ENCODE measurements around the gene HOXB1.

Gene HOXB1

GRCh38 chr17:48567646-48568354 lies 37.0 kb upstream of the HOXB1 start:
- in situ Hi-C loops (cut with MboI; ENCODE audit: low sequenced_read_pairs) = no loop called here

DNA sequence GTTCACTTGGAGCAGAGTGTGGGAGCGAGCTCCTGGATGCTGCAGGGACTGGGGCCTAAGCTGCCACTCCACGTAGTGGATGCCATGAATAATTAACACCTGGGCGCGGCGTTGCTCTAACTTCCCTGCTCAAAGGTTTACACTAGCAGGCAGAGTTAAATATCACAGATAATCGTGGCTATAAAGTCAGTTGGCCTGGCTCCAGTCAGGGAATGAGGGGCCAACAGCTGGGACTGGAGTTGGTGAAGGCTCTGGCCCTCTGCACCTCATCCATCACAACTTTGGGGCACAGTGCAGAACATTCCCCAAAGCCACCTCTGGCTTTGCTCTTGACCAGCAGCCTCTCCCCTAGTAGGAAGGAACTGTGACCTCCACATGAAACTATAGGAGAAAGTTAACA lies 36.4 kb upstream of the HOXB1 start:
- in situ Hi-C loops (cut with MboI; ENCODE audit: low sequenced_read_pairs) = no loop called here

DNA sequence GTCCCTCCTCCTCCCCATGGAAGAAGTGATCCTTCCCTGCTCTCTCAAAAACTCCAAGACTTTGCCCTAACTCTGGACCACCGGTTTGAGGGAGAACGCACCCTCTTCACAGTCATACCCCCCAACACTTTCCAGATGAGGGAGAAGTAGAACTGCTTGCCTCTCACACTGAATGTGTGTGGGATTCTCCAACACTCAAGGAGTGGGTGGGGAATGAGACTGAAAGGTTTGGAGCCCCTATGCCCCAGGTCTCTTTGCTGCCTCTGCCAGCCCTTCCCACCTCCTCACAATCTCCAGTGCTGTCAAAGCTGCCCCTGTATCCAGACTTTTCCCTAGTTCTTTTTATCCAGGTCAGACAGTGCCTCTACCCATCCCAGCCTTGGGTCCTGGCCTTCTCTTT lies 35.9 kb upstream of the HOXB1 start:
- in situ Hi-C loops (cut with MboI; ENCODE audit: low sequenced_read_pairs) = no loop called here

DNA sequence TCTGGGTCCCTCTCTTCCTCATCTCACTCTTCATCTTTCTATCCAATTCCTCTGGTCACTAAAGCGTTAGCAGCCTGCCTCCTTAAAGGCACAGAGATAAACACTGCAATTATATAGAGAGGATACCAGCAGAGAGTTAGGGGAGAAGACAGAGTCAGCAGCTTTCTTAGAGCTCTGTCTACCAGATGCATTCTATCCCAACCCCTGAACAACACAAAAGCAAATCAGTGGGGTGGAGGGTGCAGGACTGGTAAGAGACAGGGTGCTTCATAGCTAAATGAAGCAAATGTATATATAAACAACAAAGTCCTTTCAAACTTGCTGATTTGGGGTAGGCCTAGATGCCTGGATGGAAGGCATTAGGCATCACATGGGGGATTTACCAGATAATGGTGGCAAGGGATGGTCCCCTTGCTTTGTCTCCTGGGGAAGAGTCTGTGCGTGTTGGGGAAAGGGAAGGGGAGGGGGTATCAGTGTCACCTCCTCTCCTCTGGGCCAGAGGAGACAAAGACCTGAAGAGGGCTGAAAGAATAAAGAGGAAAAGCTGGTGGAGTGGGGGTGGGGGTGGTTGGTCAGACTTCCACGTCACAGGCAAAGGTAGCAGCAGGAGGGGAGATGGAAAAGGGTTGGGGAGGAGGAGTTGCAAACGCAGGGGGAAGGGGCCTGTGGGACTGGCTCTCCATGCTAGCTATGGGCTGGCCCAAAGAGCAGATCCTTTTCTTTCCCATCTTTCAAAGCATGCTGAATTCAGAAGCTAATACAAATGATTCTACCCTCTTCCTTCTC lies 35.3 kb upstream of the HOXB1 start:
- in situ Hi-C loops (cut with MboI; ENCODE audit: low sequenced_read_pairs) = no loop called here

DNA sequence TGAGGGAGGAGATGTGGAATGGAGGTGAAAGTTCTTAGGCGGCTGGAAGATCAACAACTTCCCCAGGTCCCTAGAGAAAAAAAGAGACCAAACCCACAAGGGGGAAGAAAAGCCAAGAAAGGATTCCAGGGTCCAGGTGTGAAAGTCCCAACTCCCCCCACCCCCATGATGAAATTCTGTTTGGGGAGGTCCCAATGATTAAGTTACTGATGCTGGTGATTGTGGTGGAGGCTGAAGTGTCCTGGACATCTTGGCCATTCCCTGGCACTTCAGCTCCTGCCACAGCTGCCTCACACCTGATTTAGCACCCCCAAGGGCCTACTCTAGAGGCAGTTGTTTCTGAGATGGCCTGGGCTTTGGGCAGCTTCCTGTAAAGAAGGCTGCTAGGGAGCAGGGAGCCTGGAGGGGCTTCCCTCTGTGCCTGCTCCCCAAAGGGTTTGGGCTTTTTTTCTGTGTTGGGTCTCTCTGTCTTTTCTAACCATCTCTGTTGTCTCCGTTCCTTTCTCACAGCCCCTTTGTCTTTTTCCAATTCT lies 34.3 kb upstream of the HOXB1 start:
- in situ Hi-C loops (cut with MboI; ENCODE audit: low sequenced_read_pairs) = no loop called here

- in situ Hi-C loops (cut with MboI; ENCODE audit: low sequenced_read_pairs) = no loop called here
Observed at GRCh38 chr17:48564188-48565021, 33.6 kb upstream of the HOXB1 start.

GRCh38 chr17:48563867-48564187 lies 33.0 kb upstream of the HOXB1 start:
- in situ Hi-C loops (cut with MboI; ENCODE audit: low sequenced_read_pairs) = no loop called here

- in situ Hi-C loops (cut with MboI; ENCODE audit: low sequenced_read_pairs) = no loop called here
Observed at GRCh38 chr17:48563385-48563838, 32.6 kb upstream of the HOXB1 start.

GRCh38 chr17:48562934-48563333 lies 32.1 kb upstream of the HOXB1 start:
- in situ Hi-C loops (cut with MboI; ENCODE audit: low sequenced_read_pairs) = no loop called here

DNA sequence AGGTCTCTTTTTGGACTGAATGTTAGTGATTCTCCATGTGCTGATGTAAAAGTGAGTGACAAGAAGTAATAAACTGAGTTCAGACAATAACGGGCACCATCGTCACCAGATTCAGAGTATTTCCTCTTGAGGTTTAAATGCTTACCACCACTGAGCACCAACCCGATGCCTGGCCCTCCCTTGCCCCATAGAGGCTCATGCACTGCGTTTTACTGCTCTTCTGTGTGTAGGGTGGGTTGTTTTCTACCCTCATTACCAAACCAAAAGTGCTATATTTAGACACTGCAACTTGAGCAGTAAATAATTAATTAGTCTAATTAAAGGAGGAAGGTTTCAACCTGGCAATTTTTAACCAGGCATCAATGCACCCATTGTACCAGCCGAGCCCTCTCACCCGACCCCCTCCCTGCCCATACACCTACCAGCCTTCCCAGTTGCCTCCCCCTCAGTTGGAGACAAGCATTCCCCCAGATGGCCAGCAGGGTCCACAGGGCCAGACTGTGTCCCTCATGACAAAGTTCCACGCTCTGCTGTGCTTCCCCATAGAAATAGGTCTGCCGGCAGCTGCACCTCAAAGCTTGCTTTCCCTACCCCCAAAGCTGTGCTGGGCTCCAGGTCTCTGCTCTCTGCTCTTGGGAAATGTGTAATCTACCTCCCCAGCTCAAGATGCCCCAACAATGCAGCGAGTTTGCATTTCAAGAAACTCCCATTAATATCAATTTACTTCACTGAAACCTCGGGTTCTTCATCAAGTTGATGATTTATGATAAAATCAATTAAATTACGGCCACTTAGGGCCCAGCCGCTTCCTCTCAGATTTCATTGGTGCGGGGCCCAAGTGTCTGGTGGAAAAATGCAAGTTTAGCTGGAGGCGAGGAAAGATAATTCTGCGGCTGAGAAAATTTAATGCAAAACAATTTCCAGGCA lies 31.3 kb upstream of the HOXB1 start:
- in situ Hi-C loops (cut with MboI; ENCODE audit: low sequenced_read_pairs) = no loop called here

DNA sequence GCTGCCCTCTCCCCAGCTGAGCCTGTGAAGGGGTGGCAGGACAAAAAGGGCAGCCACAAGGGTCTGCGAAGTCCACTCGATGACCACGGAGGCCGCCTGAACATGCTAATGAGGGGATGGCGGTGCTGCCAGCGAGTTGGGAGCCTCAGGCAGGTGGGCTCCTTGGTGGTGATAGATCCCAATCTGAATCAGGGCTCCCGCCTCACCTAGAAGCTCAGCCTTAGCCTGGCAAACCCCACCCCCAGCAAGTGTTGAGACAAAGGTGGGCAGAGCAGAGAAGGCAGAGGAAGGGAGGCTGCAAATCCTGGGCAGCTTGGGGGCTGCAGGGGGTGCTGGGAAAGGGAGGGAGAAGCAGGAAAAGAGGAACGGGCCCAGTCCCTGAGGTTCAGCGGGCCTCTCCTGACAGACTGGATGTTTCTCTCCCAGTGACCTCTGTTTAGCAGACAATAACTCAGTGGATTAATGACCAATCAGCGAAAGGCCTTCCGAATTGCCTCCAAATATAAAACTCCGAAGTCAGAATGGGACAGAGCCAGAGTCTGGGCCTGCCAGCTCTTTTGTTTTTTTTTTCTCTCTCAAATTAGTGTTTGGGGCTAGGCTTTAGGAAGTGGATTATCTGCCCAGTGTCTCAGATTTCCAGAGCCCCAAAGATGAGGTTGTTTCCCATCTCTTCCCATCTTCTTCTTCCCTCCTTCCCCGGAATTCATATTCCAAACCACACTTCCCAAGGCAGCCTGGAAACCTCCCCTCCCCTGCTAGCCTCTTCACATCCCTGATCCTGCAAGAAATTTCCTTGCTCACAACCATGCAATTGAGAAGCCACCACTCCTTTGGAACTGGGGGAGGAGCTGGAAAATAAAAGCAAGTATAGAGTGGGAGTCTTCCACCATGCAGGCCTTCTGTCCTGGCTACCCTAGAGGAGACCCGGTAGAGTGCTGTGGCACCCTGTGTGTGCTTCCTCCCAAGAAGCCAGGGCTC lies 29.3 kb upstream of the HOXB1 start:
- in situ Hi-C loops (cut with MboI; ENCODE audit: low sequenced_read_pairs) = no loop called here

GRCh38 chr17:48559122-48559839 lies 28.5 kb upstream of the HOXB1 start:
- in situ Hi-C loops (cut with MboI; ENCODE audit: low sequenced_read_pairs) = no loop called here

- in situ Hi-C loops (cut with MboI; ENCODE audit: low sequenced_read_pairs) = no loop called here
Observed at GRCh38 chr17:48558831-48559121, 28.0 kb upstream of the HOXB1 start.

- in situ Hi-C loops (cut with MboI; ENCODE audit: low sequenced_read_pairs) = no loop called here
Observed at GRCh38 chr17:48558057-48558830, 27.4 kb upstream of the HOXB1 start.

DNA sequence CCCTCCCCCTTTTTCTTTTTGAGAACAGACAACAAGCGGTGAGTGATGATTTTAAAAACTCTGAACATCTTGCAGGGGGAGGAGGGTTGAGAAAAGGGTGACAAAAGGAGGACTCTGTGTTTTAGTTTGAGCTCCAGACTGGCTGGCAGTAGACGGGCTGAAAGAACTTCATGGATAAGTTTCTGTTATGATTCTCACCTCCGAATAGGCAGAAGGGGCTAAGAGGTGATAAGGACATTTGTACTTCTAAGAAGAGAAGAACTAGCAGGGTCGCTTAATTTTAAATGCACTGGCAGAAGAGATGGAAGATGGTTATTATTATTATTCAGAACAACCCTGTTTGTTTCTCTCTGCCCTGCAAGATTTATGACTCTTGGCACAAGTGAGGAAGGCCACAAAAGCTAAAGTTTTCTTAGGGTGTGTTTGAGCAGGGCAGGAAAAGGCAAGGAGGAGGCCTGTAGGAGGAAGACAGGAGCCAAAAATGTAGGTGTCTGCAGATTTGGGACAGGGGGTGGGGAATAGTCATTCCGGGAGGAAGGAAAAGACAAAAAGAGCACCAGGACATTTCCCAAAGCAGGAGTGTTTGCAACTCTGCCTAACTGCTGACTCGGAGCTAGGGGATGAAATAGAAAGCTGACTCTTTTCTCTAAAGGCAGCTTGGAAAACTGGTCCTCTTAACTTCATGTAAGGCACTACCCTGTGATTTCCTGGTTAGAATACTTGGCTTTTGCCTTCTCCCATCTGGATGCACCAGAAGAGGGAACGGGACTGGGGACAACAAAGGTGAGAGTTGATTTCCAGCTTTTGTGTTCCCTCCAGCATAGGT lies 26.0 kb upstream of the HOXB1 start:
- in situ Hi-C loops (cut with MboI; ENCODE audit: low sequenced_read_pairs) = no loop called here

- in situ Hi-C loops (cut with MboI; ENCODE audit: low sequenced_read_pairs) = no loop called here
Observed at GRCh38 chr17:48556229-48556575, 25.4 kb upstream of the HOXB1 start.
